DOHH2 (cell line): ENCODE results near the gene SPHK1.
A peak's percentile ranks its signal among the peaks of the same experiment; 100 is the strongest.
"Not testable (repeated sequence)": the region's sequence is repeated elsewhere in the genome, so short reads cannot be mapped to it uniquely, and the experiment has no call there.

Experiments used
- H3F3A ChIP-seq: fragments of 200-600 bp; sonication (generic), shearing (Covaris generic); 2 replicates; pipeline ENCODE4 v1.6.0; 2016; ENCODE audit warnings: antibody characterized with exemption, mild to moderate bottlenecking; ENCODE audit not compliant: control insufficient read depth, insufficient read depth
- H3K27ac ChIP-seq: fragments of 200-600 bp; sonication (generic); 2 replicates; pipeline ENCODE4 v1.5.1; 2014; ENCODE audit warnings: low read depth, mild to moderate bottlenecking, low read length, moderate library complexity
- H3K27me3 ChIP-seq: fragments of 200-600 bp; sonication (generic); 2 replicates; pipeline ENCODE4 v1.6.1; 2014; ENCODE audit warnings: mild to moderate bottlenecking, low read length, mixed read lengths; ENCODE audit not compliant: control insufficient read depth
- H3K36me3 ChIP-seq: fragments of 200-600 bp; sonication (generic); 2 replicates; pipeline ENCODE4 v1.6.1; 2014; ENCODE audit warnings: mild to moderate bottlenecking, low read length, moderate library complexity, mixed read lengths; ENCODE audit not compliant: control insufficient read depth
- H3K4me1 ChIP-seq: fragments of 200-600 bp; sonication (generic); 2 replicates; pipeline ENCODE4 v1.6.1; 2014; ENCODE audit warnings: mild to moderate bottlenecking, low read length, mixed read lengths; ENCODE audit not compliant: control insufficient read depth
- H3K4me2 ChIP-seq: fragments of 200-600 bp; sonication (generic); 2 replicates; pipeline ENCODE4 v1.6.0; 2014; ENCODE audit warnings: mild to moderate bottlenecking, low read length, moderate library complexity
- H3K4me3 ChIP-seq: fragments of 200-600 bp; sonication (generic); 2 replicates; pipeline ENCODE4 v1.5.1; 2014; ENCODE audit warnings: mild to moderate bottlenecking, low read length, mixed read lengths
- H3K79me2 ChIP-seq: fragments of 200-600 bp; sonication (generic); 2 replicates; pipeline ENCODE4 v1.6.1; 2014; ENCODE audit warnings: mild to moderate bottlenecking, low read length, mixed read lengths; ENCODE audit not compliant: control insufficient read depth
- H3K9me2 ChIP-seq: fragments of 200-600 bp; sonication (generic); replicated peaks from 2 replicates; pipeline ENCODE4 v1.6.1; 2014; ENCODE audit warnings: mild to moderate bottlenecking, low read length, mixed read lengths; ENCODE audit not compliant: control insufficient read depth
- H3K9me3 ChIP-seq: fragments of 200-600 bp; sonication (generic); 2 replicates; pipeline ENCODE4 v1.6.1; 2014; ENCODE audit warnings: antibody characterized with exemption, low read length, mixed read lengths; ENCODE audit not compliant: control insufficient read depth, insufficient read depth
- H4K20me1 ChIP-seq: fragments of 200-600 bp; sonication (generic); 2 replicates; pipeline ENCODE4 v1.6.0; 2014; ENCODE audit warnings: low read depth, mild to moderate bottlenecking, antibody characterized with exemption, low read length, moderate library complexity; ENCODE audit not compliant: control insufficient read depth, insufficient read depth
- EZH2phosphoT487 ChIP-seq: fragments of 200-600 bp; sonication (generic); IDR thresholded peaks from 2 replicates; pipeline ENCODE4 v1.6.1; 2017; ENCODE audit warnings: borderline replicate concordance, mild to moderate bottlenecking, antibody characterized with exemption, low read length, moderate library complexity, mixed read lengths
- TF ChIP-seq, protein P1 (sequence below): fragments of 200-600 bp; sonication (generic); IDR thresholded peaks from one replicate; pipeline ENCODE4 v1.5.1; 2014; ENCODE audit warnings: antibody characterized with exemption, mild to moderate bottlenecking, low read depth, low read length; ENCODE audit not compliant: poor library complexity, severe bottlenecking

SPHK1 gene

DNA sequence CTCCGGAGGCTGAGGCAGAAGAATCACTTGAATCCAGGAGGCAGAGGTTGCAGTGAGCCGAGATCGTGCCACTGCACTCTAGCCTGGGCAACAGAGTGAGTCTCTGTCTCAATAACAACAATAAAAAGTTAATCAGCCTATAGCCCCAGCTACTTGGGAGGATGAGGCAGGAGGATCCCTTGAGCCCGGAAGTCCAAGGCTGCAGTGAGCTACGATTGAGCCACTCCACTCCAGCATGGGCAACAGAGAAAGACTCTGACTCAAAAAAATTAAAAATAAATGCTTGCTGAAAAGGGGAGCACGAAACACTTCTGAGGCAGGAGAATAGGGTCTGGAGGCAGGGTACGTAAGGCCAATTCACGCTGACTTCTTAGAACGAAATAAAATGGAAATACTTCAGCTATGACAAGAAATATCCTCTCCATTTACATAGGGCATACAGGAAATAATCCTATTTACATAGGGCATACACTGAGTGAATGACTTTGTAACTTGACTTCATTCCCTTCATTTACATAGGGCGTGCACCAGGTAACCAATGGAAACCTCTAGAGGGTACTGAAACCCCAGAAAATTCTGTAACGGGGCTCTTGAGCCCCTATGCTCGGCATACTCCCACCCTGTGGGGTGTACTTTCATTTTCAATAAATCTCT lies 27.5 kb upstream of the SPHK1 start:
- no peaks in the 10 kb centered on the region for H3K9me2 ChIP-seq
- peak overlapping the region; percentile 65 for H3K4me3 ChIP-seq
- no peaks in the 10 kb centered on the region for H3K27me3 ChIP-seq
- H3F3A ChIP-seq: peaks cover 2% of the 10 kb centered on the region; the same call in 1 of the 2 replicates
- no peaks in the 10 kb centered on the region for H4K20me1 ChIP-seq
- peaks cover 28% of the 10 kb centered on the region for H3K4me1 ChIP-seq
- TF ChIP-seq, protein P1, sequence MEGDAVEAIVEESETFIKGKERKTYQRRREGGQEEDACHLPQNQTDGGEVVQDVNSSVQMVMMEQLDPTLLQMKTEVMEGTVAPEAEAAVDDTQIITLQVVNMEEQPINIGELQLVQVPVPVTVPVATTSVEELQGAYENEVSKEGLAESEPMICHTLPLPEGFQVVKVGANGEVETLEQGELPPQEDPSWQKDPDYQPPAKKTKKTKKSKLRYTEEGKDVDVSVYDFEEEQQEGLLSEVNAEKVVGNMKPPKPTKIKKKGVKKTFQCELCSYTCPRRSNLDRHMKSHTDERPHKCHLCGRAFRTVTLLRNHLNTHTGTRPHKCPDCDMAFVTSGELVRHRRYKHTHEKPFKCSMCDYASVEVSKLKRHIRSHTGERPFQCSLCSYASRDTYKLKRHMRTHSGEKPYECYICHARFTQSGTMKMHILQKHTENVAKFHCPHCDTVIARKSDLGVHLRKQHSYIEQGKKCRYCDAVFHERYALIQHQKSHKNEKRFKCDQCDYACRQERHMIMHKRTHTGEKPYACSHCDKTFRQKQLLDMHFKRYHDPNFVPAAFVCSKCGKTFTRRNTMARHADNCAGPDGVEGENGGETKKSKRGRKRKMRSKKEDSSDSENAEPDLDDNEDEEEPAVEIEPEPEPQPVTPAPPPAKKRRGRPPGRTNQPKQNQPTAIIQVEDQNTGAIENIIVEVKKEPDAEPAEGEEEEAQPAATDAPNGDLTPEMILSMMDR: no peak
- H3K4me2 ChIP-seq: peak overlapping the region; percentile 84
- H3K27ac ChIP-seq: no peak overlapping the region
- peaks cover 13% of the 10 kb centered on the region for H3K79me2 ChIP-seq
- H3K36me3 ChIP-seq: no peaks in the 10 kb centered on the region
- no peaks in the 10 kb centered on the region for H3K9me3 ChIP-seq

DNA sequence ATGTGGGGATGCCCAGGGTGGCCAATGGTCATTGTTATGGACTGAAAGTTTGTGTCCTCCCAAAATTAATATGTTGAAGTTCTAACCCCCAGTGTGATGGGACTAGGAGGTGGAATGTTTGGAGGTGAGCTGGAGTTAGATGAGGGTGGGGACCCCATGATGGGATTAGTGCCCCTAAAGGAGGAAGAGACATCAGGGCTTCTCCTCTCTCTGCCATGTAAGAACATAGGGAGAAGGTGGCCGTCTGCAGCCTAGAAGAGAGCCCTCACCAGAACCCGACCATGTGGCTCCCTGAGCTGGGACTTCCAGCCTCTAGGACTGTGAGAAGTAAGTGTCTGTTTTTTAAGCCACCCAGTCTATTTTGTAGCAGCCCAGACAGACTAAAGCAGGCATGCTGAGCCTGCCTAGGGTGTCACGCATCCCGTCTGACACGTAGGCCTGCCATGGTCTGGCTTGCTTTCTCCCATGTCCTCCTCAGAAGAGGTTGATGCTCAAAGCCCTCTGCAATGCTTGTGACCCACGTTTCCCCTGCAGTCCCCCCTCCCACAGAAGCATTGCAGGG lies 26.7 kb upstream of the SPHK1 start:
- peak overlapping the region; percentile 84 for H3K4me2 ChIP-seq
- H3K9me2 ChIP-seq: no peaks in the 10 kb centered on the region

DNA sequence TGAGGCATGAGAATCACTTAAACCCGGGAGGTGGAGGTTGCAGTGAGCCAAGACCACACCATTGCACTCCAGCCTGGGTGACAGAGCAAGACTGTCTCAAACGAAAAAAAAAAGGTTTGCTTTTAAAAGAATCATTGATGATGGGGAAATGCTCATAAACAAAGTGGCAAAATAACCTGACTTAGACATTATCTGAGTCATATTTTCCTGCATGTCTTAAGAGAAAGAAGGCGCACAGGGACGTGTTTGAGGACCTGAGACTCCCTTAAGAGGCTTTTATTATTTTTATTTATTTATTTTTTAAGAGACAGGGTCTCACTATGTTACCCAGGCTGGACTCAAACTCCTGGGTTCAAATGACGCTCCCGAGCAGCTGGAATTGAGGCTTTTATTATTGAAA lies 25.0 kb upstream of the SPHK1 start:
- TF ChIP-seq EZH2phosphoT487: no peak
- TF ChIP-seq, protein P1: no peak
- Histone ChIP-seq H3K79me2 (no peaks in the 10 kb centered on the region), H3K9me2 (no peaks in the 10 kb centered on the region), H3K36me3 (no peaks in the 10 kb centered on the region), H3K4me3 (no peak overlapping the region), H3K4me2 (no peak overlapping the region), H3K4me1 (peaks cover 28% of the 10 kb centered on the region), H3F3A (no peaks in the 10 kb centered on the region; the same call in 1 of the 2 replicates), H3K27ac (no peak overlapping the region), H4K20me1 (no peaks in the 10 kb centered on the region), H3K9me3 (no peaks in the 10 kb centered on the region), H3K27me3 (no peaks in the 10 kb centered on the region)

More for the DNA sequence above, 26.7 kb upstream of the SPHK1 start:
- peak overlapping the region; percentile 65 for H3K4me3 ChIP-seq
- no peaks in the 10 kb centered on the region; the same call in 1 of the 2 replicates for H3F3A ChIP-seq
- H3K9me3 ChIP-seq: no peaks in the 10 kb centered on the region
- H4K20me1 ChIP-seq: no peaks in the 10 kb centered on the region
- H3K36me3 ChIP-seq: no peaks in the 10 kb centered on the region
- H3K4me1 ChIP-seq: peaks cover 23% of the 10 kb centered on the region
- H3K79me2 ChIP-seq: peaks cover 8% of the 10 kb centered on the region
- H3K27me3 ChIP-seq: no peaks in the 10 kb centered on the region
- TF ChIP-seq, protein P1: no peak
- no peak for TF ChIP-seq EZH2phosphoT487
- no peak overlapping the region for H3K27ac ChIP-seq

DNA sequence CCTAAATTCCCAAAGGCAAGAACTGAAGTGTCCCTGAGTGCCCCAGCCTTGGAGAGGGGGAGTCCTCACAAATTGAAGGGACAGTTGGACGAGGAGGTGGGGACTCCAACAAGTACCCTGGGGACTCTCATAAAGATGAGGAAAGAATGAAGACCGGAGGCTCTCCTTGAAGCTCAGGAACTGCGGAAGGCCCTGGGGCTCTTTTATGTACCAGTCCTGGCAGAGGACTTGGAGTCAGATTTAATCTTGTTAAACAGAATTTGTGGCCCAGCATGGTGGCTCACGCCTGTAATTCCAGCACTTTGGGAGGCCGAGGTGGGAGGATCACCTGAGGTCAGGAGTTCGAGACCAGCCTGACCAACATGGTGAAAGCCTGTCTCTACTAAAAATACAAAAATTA lies 24.6 kb upstream of the SPHK1 start:
- H4K20me1 ChIP-seq, H3F3A ChIP-seq, H3K4me3 ChIP-seq, H3K9me2 ChIP-seq, H3K27me3 ChIP-seq, H3K9me3 ChIP-seq, H3K79me2 ChIP-seq, H3K27ac ChIP-seq, H3K4me2 ChIP-seq, H3K36me3 ChIP-seq: not testable (repeated sequence)
- peaks cover 25% of the 10 kb centered on the region for H3K4me1 ChIP-seq
